Stimulated activated CD8-positive, alpha-beta memory T cell treated with anti-CD3 and anti-CD28 coated beads, Interleukin-12 subunit alpha, Interleukin-12 subunit beta, amount 100 ng/mL, for 24 hours (primary cell): ENCODE results near the gene KCNQ1.

Source experiments
- DNase-seq: peaks from one replicate; pipeline ENCODE4 v3.0.0-alpha.2; 2020; ENCODE audit errors: extremely low read depth

KCNQ1 gene

DNA sequence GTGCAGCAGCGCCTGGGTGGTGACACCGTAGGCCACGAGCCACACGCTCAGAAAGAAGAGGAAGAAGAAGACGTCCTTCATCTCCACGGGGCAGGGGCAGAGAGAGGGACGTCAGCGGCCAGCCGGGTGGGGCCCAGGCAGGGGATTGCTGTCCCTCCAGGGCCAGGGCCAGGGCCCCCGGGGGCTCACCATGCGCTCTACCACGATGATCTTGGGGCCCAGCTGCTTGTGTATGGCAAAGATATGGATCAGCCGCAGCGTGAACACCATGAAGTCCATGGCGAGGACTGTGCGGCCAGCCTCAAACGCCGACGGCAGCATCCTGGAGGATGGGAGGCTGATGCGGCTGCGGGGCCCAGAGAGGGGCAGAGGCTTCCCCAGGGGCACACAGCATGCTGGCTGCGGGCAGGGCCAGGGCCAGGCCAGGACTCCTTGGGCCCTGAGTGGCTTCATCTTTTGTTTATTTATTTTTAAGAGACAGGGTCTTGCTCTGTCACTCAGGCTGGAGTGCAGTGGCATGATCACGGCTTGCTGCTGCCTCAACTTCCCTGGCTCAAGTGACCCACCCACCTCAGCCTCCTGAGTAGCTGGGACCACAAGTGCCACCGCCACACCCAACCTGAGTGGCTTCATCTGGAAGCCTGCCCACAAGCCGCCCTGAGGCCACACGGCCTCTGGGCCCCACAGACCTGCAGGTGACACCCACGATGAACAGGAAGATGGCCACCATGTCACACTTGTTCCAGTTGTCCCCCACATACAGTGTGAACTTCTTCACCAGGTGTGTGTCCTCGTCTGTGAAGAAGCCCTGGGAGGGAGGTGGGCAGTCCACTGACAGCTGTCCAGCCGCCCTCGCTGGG lies 33.1 kb upstream of the KCNQ1 start:
- DNase-seq = no peak

DNA sequence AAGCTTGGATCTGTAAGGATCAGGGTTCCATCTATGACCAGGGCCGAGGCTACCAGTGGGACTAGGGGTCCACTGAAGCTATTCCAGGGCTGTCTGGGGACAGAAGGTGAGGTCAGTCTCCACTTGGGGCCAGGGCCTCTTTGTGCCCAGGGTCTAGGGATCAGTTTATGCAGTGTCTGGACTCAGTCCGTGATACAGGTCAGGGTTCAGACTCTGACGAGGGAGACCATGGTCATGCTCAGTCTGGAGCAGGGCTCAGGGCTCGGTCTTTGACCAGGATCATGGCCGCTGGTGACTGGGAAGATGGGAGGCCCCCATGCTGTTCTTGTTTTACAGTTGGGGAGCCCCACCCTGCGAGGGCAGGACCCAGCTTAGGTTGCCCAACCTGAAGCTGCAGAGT lies 32.5 kb upstream of the KCNQ1 start:
- DNase-seq = no peak

DNA sequence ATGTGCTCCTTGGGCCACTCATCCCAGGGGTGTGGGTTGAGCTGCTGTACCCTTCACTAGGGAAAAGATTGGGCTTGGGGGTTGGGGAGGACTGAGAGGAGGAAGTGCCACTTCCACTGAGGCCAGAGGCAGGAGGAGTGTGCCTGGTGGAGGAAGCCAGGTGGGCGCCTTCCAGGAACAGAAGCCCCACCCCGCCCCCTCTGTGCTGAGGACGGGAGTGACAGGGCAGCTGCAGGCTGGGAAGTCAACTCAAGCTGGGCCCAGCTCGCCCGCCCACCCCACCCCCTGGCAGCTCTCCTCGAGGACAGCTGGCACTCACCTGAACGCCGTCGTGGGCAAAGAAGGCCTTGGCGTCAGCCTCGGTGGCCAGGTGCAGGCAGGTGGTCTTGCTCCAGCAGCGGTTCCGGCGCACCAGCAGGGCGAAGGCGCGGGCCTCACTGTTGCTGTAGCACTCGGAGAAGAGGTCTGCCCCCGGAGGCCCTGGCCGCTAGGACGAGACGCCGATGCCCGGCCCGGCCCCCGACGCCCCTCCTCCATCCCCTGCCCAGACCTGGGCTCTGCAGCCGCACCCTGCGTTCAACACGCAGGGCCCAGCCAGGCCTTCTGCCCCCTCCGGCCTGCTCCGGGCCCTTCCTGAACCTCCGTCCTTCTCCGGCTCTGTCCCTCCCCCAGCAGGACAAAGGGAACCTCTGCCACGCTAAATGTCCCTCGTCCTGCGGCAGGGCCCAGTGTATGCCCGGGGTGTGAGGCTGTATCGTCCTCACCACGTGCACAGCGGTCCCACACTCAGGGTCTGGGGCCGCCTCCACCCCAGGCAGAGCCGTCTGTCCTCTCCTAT lies 30.8 kb upstream of the KCNQ1 start:
- DNase-seq = no peak

DNA sequence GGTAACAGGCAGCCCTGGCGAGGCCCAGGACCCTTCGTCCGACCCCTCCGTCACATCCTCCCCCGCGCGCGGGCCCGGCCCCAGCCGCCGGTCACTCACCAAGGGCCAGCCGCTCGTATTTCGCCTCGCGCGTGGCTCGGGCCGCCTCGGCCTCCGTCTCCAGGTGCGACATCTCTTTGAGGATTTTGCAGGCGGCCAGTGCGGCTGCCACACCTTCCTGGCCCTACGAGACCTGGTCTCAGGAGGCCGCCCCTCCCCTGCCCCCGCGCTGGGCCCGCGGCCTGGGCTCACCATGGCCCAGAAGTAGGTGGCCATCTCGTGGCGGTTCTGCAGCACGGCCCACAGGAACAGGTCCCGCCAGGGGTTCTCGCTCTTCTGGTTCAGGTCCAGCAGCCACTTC lies 30.2 kb upstream of the KCNQ1 start:
- DNase-seq = no peak

DNA sequence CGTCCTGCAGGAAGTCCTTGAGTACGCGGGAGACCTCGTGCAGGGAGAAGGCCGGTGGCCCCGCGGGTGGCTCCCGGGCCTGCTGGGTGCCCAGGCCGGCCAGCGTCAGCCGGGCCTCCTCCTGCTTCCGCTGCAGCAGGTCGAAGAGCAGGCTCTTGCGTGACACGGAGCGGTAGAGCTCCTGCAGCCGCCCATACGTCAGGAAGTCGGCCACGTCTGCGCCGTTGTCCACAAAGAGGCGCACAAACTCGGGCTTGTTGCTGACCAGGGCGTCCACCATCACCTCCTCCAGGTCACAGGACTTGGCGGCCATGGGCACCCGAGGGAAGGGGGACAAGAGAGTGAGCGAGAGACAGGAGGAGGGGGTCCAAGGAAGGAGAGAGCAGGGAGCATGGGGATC lies 29.6 kb upstream of the KCNQ1 start:
- DNase-seq = no peak

DNA sequence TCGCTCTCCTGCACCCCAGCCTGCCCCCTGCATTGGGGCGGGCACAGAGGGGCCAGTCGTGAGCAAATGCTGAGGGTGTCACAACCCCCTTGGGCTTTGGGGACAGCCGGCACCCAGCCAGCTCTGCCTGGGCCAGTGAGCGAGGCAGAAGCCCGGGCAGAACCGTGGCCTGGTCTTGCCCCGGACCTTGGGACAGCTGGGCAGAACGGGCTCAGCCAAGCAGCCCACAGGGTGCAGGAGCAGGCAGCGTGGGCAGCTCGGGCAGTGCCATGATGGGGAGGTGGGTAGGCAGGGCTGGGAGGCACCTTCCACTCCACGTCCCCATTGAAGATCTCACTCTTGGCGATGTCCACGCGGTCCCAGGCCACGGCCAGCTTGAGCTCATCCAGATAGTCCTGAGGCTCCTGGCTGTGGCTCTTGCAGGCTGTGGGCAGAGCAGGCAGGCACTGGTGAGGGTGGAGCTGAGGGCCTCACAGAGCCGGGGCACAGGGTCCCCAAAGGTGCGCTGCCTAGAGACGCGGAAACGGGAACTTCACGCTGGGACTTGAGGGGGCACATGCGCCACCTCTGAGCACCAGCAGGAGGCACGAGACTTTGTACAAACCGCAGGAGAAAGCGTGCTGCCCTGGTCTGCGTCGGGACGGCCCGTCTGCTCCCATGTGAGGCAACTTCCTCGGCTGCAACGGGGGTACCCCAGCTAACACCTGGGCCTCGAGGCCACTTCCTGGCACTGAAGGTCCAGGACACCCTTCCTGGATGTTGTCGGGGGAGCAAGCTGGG lies 29.0 kb upstream of the KCNQ1 start:
- no peak for DNase-seq

DNA sequence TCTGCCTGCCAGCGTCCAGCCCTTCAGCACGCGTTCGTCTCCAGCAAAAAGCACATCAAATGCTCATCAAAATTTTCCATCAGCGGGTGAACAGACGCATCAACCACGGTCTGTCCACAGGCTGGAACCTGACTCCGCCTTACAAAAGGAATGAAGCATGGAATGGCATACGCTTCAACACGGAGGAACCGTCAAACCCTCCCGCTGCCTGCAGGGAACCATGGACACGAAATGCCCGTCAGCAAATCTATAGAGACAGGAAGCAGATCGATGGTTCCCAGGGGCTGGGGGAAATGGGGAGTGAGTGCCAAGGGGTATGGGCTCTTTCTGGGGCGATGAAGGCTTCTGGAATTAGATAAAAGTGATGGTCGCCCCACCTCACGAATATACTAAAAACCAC lies 28.0 kb upstream of the KCNQ1 start:
- DNase-seq = no peak

DNA sequence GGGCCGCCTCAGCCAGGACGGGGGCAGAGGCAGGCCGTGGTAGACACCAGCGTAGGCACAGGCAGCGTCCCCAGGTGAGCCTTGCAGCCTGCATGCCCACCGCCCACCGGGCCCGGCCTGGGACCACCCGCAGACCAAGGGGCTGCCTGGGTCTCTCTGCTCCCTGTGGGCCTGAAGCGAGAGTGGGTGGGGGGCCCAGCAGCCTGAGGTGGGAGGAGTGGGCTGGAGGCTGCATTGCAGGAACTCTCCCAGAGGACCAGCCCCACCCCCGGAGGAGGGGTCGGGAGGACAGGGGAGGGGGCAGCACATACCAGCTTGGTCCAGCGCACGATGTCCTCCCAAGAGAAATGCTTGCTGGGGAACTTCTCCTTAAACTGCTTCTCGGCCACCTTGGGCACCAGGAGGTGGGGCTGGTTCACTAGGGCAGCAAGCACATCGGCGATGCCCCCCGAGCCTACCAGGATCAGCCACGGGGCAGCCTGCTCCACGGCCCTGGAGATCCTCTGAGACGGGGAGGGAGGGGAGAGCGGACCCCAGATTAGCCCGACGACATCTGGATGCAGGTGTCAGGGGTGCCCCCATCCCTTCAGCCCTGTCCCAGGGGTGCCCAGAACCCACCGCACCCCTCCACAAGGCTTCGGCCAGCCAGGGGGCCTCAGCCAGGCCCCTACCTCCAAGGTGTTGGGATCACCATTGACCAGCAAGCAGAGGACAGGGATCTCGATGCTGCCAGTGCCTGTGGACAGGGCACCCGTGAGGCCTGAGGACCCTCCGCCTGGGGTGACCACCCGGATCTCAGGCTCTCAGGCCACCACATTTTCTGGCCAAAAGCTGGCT lies 26.7 kb upstream of the KCNQ1 start:
- no peak for DNase-seq

DNA sequence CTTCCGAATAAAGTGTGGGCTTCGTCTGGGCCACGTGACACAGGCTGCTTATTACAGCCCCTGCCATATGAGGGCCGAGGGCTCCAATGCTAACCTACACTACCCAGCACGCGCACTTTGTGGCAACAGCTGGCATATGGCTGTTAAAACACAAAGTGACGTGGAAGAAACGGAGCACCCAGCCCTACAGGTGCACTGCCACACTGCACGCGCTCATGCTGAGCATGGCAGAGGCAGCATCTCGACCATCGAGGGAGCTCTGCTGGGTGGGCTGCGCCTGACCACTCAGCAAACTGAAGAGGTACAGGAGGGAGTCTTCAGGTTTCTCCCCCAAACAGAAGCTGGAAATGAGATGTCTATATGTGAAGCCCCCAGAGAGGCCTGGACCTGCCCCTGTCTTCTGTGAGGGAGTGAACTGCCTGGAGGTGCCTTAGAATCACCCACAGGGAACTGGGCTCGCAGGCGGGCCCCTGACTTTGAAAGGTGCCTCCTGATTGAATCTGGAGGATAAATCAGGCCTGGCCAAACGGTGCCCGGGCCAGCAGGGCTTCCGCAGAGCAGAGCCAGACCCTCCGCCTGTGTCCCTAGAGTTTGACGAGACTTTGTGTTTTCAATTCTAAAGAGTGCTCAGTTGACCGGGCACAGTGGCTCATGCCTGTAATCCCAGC lies 26.0 kb upstream of the KCNQ1 start:
- no peak for DNase-seq

DNA sequence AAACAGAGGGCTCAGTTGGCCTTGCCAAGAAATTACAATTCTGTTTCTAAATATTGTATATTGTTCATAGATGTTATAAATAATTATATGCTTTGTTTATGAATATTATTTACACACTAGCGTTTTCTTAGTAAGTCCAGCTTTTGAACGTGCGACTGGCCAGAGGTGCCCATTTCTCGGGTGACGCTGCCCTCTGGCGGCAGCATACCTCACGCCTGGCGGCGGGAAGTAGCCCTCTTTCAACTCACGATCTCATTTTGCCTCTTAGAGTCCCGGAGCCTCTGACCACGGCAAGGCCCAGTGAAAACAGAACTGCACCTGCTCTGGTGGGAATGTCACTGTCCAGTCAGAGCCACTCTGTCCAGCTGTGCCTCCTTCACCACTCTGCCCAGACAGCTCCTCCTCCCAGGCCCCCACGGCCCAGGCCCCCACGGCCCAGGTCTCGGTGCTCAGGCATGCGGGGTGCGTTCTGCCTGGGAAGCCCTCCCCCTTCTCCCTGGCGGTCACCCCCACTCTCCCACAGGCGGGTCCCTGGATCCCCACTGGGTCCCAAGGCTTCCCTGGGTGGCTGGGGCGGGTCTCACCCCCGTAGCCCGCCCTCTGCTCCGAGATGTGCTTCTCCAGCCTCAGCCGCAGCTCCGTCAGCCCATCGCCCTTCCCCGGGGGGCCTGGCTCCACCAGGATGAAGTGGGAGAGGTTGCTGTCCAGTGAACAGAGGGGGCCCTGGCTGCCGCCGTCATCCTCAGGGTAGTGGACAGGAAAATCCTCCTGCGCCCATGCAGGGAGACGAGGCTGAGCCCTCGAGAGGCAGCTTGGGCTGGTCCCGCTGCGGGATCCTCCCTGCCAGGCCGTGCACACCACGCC lies 24.9 kb upstream of the KCNQ1 start:
- DNase-seq = no peak

DNA sequence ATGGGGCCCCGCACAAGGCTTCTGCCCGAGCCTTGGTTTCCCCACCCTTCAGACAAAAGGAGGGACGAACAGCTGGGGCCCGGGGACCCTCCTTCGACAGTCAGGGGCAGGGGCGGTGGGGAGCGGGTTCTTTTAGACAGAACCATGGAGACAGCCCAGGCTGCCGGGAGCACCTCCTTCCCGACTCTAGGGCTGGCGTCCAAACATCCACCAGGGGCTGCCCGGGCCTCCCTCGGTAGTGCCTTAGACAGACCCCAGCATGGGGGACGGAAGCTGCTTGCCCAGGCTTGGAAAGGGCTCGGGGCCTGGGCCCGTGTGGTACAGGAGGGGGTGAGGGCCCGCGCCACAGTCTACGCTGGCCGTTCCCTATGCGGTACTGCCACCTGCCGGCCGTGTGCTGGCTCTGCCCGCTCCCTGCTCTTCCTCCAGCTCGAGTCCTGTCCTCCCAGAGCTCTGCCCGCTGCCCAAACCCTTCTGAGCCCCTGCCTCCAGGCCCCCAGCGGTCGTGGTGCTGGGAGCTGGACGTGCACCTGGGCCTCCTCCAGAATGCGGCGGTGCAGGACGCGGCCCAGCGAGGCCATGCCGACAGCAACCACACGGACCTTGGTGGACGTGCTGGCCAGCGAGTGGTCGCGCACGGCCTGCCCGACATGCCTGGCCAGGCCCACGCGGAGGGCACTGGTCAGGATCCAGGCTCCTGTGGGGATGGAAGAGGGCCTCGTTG lies 24.1 kb upstream of the KCNQ1 start:
- DNase-seq = peak; percentile 41

DNA sequence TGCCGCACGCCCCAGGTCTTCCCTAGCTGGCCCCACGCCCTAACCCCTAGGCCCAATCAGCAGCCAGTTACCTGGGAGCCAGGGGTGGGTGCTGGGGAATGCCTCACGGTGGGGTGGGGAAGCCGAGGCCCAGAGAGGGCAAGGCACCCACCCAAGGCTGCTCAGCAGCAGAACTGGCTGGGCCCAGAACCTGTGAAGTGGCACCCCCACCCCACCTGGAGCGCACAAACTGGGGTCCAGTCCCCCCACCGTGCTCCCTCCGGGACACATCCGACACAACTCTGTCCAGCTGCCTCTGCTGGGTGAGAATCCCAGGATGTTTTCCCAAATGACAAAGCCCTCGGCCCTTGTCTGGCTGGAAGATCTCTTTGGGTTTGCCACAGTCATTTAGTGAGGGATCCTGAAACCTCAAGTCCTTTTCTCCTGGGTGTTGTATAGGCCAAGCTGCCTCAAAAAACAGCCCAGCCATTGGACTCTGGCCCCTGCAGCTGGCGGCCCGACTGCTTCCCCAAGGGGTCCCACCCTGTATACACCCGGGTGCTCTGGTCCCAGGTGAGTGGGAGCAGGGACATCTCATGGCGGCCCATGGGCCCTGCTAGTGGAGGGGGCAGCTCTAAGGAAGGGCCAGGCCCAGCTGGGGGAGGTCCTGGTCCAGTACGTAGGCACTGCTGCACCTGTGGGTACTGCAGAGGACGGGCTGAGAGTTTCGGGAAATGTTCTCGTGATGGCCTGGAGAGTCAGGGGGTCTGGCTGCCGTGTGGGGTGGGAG lies 23.4 kb upstream of the KCNQ1 start:
- no peak for DNase-seq

DNA sequence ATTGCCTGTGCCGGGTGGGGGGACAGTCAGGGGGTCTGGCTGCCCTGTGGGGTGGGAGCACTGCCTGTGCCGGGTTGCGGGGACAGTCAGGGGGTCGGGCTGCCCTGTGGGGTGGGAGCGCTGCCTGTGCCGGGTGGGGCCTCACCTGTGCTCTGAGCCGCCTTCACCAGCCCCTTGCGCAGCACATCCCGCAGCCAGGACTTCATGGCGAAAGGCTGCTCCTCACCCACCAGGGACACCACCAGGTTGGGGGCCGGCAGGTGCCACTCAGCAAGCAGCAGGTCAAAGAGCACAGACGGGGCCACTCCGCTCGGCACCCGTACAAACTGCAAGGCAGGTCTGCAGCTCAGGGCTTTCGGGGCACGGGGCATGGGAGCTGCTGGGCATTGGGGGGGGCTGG lies 22.8 kb upstream of the KCNQ1 start:
- DNase-seq = no peak

DNA sequence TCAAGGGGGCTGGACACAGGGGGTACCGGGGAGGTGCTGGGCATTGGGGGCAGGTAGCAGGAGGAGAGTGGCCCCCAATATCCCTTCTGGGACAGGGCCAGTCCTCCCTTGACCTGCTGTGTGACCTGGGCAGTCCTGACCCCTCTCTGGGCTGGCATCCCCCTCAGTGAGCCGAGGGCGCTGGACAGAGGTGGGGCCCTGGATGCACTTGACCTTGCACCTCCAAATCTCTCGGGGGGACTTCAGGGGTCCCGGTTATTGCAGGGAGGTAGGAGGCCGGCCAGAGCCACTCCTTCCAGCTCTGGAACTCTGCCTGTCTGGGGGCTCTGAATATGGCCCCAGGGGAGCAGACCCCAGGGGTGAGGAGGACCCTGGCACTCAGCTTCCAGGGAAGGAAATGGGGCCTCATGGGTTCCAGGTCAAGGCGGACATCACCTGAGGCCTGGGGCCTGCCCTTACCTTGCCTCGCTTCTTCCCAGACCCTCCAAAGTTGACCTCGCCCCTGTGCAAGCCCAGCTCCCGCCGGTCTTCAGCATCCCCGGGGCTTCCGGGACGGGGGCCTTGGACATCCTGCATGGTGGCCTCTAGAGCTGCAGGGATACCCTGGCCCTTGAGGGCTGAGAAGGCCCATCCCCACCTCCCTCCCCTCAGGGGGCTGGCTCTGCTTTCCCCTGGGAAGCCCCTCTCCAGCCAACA lies 22.2 kb upstream of the KCNQ1 start:
- no peak for DNase-seq

DNA sequence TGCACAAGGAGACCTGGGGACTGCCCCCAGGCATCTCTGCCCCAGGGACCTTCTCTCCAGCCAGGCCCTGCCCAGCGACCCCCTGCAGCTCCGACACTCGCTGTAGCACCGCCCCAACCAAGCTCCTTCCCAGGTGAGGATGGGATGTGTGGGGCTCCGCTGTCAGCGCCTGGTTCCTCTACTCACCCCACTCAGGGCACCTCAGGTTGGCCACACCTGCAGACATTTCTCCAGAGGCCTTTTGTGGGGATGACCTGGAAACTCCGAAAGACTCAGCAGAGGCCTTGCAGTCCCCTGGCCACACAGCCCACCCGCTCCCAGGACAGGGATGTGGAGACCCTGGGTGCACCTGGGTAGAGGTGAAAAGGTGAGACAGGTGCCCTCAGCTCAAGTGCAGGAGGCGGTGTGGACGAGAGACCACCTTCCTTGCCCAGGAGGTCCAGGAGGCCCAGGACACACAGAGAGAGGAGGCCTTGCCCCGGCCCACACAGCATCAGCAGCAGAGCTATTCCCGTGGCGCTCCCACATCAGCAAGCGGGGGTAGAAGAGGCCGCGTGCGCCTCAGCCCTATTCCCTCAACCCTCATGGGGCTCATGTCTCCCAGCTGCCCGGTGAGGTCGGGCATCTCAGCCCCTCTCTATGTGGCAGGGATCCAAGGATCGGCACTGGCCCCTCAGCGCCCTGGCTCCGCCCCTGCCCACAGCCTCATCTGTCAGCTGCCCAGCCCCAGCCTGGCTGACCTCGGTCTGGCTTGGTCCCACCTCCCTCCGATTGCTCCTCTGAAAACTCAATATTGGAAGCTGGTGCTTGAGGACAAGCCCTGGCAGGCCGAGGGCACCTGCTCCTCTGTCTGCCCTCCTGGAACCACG lies 21.4 kb upstream of the KCNQ1 start:
- no peak for DNase-seq

DNA sequence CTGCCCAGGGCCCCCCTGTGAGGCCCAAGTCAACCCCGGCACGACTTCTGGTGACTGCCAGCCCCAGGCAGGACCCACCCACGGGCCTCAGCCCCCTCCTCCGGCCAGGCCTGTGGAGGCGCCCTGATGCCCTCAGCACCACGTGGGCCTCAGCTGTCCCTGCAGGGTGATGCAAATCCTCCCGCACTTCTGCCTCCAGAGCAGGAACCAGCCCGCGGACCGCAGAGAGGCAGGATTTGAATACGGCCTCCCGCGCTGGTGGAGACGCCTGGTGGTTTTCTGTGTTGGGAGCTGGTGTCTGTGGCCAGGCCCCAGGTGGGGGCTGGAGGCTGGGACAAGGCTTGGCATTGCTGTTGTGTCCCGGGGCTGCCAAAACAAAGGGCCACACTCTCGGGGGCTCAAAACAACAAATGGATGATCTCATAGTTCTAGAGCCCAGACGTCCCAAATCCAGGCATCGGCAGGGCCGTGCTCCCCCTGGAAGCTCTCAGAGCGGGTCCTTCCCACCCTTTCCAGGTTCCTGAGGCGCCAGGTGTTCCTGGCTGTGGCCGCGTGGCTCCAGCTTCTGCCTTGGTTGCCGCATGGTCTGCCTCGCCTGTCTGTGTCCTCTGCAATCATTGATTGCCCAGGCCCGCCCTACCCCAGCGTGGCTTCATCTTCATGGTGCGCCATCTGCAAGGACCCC lies 19.9 kb upstream of the KCNQ1 start:
- DNase-seq = no peak
